ENCODE measurements around the gene COL19A1.

Gene COL19A1

GRCh38 chr6:70028246-70028645 is 161.9 kb downstream of the COL19A1 start:
- no peak overlapping the region for H3K4me3 ChIP-seq (ENCODE audit: low read length)
- H3K9ac ChIP-seq (ENCODE audit: low read depth, low read length), result no peak overlapping the region
- no peaks in the 10 kb centered on the region for H3K9me3 ChIP-seq (ENCODE audit: insufficient read depth, low read depth, low read length)
- H3K36me3 ChIP-seq (ENCODE audit: insufficient read depth, low read length), result no peaks in the 10 kb centered on the region
- H3K27me3 ChIP-seq (ENCODE audit: insufficient read depth, low read length), result no peaks in the 10 kb centered on the region
- H3K4me1 ChIP-seq (ENCODE audit: insufficient read depth, low read length), result no peaks in the 10 kb centered on the region
- 93% methylated on average over 1 of the region's 1 CpG for WGBS
- no peak overlapping the region for H3K27ac ChIP-seq (ENCODE audit: low read depth, low read length)

GRCh38 chr6:70028926-70029325 is 162.6 kb downstream of the COL19A1 start:
- no peaks in the 10 kb centered on the region for H3K9me3 ChIP-seq (ENCODE audit: insufficient read depth, low read depth, low read length)

GRCh38 chr6:70033781-70034180 is 167.4 kb downstream of the COL19A1 start:
- Histone ChIP-seq H3K4me3 (ENCODE audit: low read length) (no peak overlapping the region), H3K36me3 (ENCODE audit: insufficient read depth, low read length) (no peaks in the 10 kb centered on the region), H3K9ac (ENCODE audit: low read depth, low read length) (no peak overlapping the region), H3K27me3 (ENCODE audit: insufficient read depth, low read length) (no peaks in the 10 kb centered on the region), H3K9me3 (ENCODE audit: insufficient read depth, low read depth, low read length) (no peaks in the 10 kb centered on the region), H3K27ac (ENCODE audit: low read depth, low read length) (no peak overlapping the region), H3K4me1 (ENCODE audit: insufficient read depth, low read length) (no peaks in the 10 kb centered on the region)
- 100% methylated on average over 2 of the region's 3 CpGs for WGBS

More at GRCh38 chr6:70028926-70029325, 162.6 kb downstream of the COL19A1 start:
- Histone ChIP-seq H3K9ac (ENCODE audit: low read depth, low read length) (no peak overlapping the region), H3K4me3 (ENCODE audit: low read length) (no peak overlapping the region), H3K27ac (ENCODE audit: low read depth, low read length) (no peak overlapping the region), H3K4me1 (ENCODE audit: insufficient read depth, low read length) (no peaks in the 10 kb centered on the region), H3K36me3 (ENCODE audit: insufficient read depth, low read length) (no peaks in the 10 kb centered on the region), H3K27me3 (ENCODE audit: insufficient read depth, low read length) (no peaks in the 10 kb centered on the region)

GRCh38 chr6:70037445-70037844 is 171.1 kb downstream of the COL19A1 start:
- 57% methylated on average over 1 of the region's 1 CpG for WGBS
- no peaks in the 10 kb centered on the region for H3K4me1 ChIP-seq (ENCODE audit: insufficient read depth, low read length)
- no peak overlapping the region for H3K4me3 ChIP-seq (ENCODE audit: low read length)
- H3K9ac ChIP-seq (ENCODE audit: low read depth, low read length), result no peak overlapping the region
- no peak overlapping the region for H3K27ac ChIP-seq (ENCODE audit: low read depth, low read length)
- no peaks in the 10 kb centered on the region for H3K27me3 ChIP-seq (ENCODE audit: insufficient read depth, low read length)
- H3K9me3 ChIP-seq (ENCODE audit: insufficient read depth, low read depth, low read length), result no peaks in the 10 kb centered on the region
- H3K36me3 ChIP-seq (ENCODE audit: insufficient read depth, low read length), result no peaks in the 10 kb centered on the region

- Histone ChIP-seq H3K9me3 (ENCODE audit: insufficient read depth, low read depth, low read length) (no peaks in the 10 kb centered on the region), H3K4me3 (ENCODE audit: low read length) (no peak overlapping the region), H3K27ac (ENCODE audit: low read depth, low read length) (no peak overlapping the region), H3K9ac (ENCODE audit: low read depth, low read length) (no peak overlapping the region), H3K36me3 (ENCODE audit: insufficient read depth, low read length) (no peaks in the 10 kb centered on the region), H3K4me1 (ENCODE audit: insufficient read depth, low read length) (no peaks in the 10 kb centered on the region), H3K27me3 (ENCODE audit: insufficient read depth, low read length) (no peaks in the 10 kb centered on the region)
- no CpG with 5 or more reads among the region's 2 CpGs for WGBS
Observed at GRCh38 chr6:70040766-70041165, 174.4 kb downstream of the COL19A1 start.

- Histone ChIP-seq H3K4me3 (ENCODE audit: low read length) (no peak overlapping the region), H3K9me3 (ENCODE audit: insufficient read depth, low read depth, low read length) (no peaks in the 10 kb centered on the region), H3K9ac (ENCODE audit: low read depth, low read length) (no peak overlapping the region), H3K27ac (ENCODE audit: low read depth, low read length) (no peak overlapping the region), H3K36me3 (ENCODE audit: insufficient read depth, low read length) (no peaks in the 10 kb centered on the region), H3K4me1 (ENCODE audit: insufficient read depth, low read length) (no peaks in the 10 kb centered on the region), H3K27me3 (ENCODE audit: insufficient read depth, low read length) (no peaks in the 10 kb centered on the region)
- WGBS, result no CpG with 5 or more reads among the region's 1 CpG
Observed at GRCh38 chr6:70041411-70041810, 175.1 kb downstream of the COL19A1 start.

- H3K27ac ChIP-seq (ENCODE audit: low read depth, low read length), result no peak overlapping the region
- no peaks in the 10 kb centered on the region for H3K36me3 ChIP-seq (ENCODE audit: insufficient read depth, low read length)
- H3K27me3 ChIP-seq (ENCODE audit: insufficient read depth, low read length), result no peaks in the 10 kb centered on the region
- WGBS, result 92% methylated on average over 3 of the region's 3 CpGs
- no peaks in the 10 kb centered on the region for H3K4me1 ChIP-seq (ENCODE audit: insufficient read depth, low read length)
- H3K4me3 ChIP-seq (ENCODE audit: low read length), result no peak overlapping the region
- H3K9ac ChIP-seq (ENCODE audit: low read depth, low read length), result no peak overlapping the region
- H3K9me3 ChIP-seq (ENCODE audit: insufficient read depth, low read depth, low read length), result no peaks in the 10 kb centered on the region
Observed at GRCh38 chr6:70045413-70045812, 179.1 kb downstream of the COL19A1 start.

GRCh38 chr6:70051197-70052124 is 185.1 kb downstream of the COL19A1 start:
- Histone ChIP-seq H3K9me3 (ENCODE audit: insufficient read depth, low read depth, low read length) (no peaks in the 10 kb centered on the region), H3K36me3 (ENCODE audit: insufficient read depth, low read length) (no peaks in the 10 kb centered on the region), H3K9ac (ENCODE audit: low read depth, low read length) (no peak overlapping the region), H3K4me3 (ENCODE audit: low read length) (no peak overlapping the region), H3K27me3 (ENCODE audit: insufficient read depth, low read length) (no peaks in the 10 kb centered on the region), H3K4me1 (ENCODE audit: insufficient read depth, low read length) (peaks cover 4% of the 10 kb centered on the region; the same call in 1 of the 2 replicates), H3K27ac (ENCODE audit: low read depth, low read length) (no peak overlapping the region)
- WGBS, result 90% methylated on average over 5 of the region's 5 CpGs

GRCh38 chr6:70059039-70059719 is 192.8 kb downstream of the COL19A1 start:
- Histone ChIP-seq H3K4me3 (ENCODE audit: low read length) (no peak overlapping the region), H3K9me3 (ENCODE audit: insufficient read depth, low read depth, low read length) (no peaks in the 10 kb centered on the region), H3K27ac (ENCODE audit: low read depth, low read length) (no peak overlapping the region), H3K27me3 (ENCODE audit: insufficient read depth, low read length) (no peaks in the 10 kb centered on the region), H3K4me1 (ENCODE audit: insufficient read depth, low read length) (no peaks in the 10 kb centered on the region), H3K9ac (ENCODE audit: low read depth, low read length) (no peak overlapping the region), H3K36me3 (ENCODE audit: insufficient read depth, low read length) (no peaks in the 10 kb centered on the region)
- 83% methylated on average over 1 of the region's 2 CpGs for WGBS

- no peak overlapping the region for H3K4me3 ChIP-seq (ENCODE audit: low read length)
- no peaks in the 10 kb centered on the region for H3K4me1 ChIP-seq (ENCODE audit: insufficient read depth, low read length)
- WGBS, result 93% methylated on average over 3 of the region's 5 CpGs
- no peaks in the 10 kb centered on the region for H3K36me3 ChIP-seq (ENCODE audit: insufficient read depth, low read length)
- H3K27me3 ChIP-seq (ENCODE audit: insufficient read depth, low read length), result no peaks in the 10 kb centered on the region
- H3K27ac ChIP-seq (ENCODE audit: low read depth, low read length), result no peak overlapping the region
- no peaks in the 10 kb centered on the region for H3K9me3 ChIP-seq (ENCODE audit: insufficient read depth, low read depth, low read length)
- no peak overlapping the region for H3K9ac ChIP-seq (ENCODE audit: low read depth, low read length)
Observed at GRCh38 chr6:70060680-70061079, 194.3 kb downstream of the COL19A1 start.

- no peak overlapping the region for H3K27ac ChIP-seq (ENCODE audit: low read depth, low read length)
- H3K4me3 ChIP-seq (ENCODE audit: low read length), result no peak overlapping the region
- WGBS, result no CpG with 5 or more reads among the region's 2 CpGs
Observed at GRCh38 chr6:70061546-70061945, 195.2 kb downstream of the COL19A1 start.

More at GRCh38 chr6:70061546-70061945, 195.2 kb downstream of the COL19A1 start:
- H3K4me1 ChIP-seq (ENCODE audit: insufficient read depth, low read length), result no peaks in the 10 kb centered on the region
- H3K27me3 ChIP-seq (ENCODE audit: insufficient read depth, low read length), result no peaks in the 10 kb centered on the region
- no peak overlapping the region for H3K9ac ChIP-seq (ENCODE audit: low read depth, low read length)
- H3K36me3 ChIP-seq (ENCODE audit: insufficient read depth, low read length), result no peaks in the 10 kb centered on the region
- H3K9me3 ChIP-seq (ENCODE audit: insufficient read depth, low read depth, low read length), result no peaks in the 10 kb centered on the region
